Stimulated activated CD8-positive, alpha-beta memory T cell treated with anti-CD3 and anti-CD28 coated beads, Interleukin-15, amount 100 ng/mL, for 4 hours (primary cell): ENCODE data around the gene HES7.
A peak's percentile ranks its signal among the peaks of the same experiment; 100 is the strongest.
"Not testable (repeated sequence)": the region's sequence is repeated elsewhere in the genome, so short reads cannot be mapped to it uniquely, and the experiment has no call there.

Experiments
- DNase-seq, 2 donors: peaks; one replicate each; pipeline ENCODE4 v3.0.0-alpha.2; 2020; ENCODE audit warnings: low read depth in 2 of 2

The HES7 gene

DNA sequence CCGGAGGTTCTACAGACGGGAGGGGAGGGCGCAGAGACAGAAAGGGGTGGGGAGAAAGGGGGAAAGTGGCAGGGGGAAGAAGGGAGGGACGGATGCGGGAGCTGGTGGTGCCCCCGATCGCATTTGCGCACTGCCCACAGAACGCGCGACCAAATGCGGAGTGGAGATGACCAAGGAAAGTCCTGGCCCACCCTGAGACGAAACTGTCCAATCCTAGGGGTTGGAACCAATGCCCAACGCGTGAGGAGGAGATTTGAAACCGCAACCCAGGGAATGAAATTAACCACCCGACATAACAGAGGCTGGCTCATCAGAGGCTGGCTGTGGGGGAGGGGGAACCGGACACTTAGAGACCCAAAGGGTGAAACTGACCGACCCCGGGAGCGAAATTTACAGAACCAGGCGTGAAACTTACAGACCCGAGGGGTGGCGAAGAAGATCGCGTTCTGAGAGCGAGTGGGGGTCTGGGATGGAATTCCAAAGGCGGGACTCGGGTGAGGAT is 1.4 kb downstream of the HES7 start:
- DNase-seq: no peak

DNA sequence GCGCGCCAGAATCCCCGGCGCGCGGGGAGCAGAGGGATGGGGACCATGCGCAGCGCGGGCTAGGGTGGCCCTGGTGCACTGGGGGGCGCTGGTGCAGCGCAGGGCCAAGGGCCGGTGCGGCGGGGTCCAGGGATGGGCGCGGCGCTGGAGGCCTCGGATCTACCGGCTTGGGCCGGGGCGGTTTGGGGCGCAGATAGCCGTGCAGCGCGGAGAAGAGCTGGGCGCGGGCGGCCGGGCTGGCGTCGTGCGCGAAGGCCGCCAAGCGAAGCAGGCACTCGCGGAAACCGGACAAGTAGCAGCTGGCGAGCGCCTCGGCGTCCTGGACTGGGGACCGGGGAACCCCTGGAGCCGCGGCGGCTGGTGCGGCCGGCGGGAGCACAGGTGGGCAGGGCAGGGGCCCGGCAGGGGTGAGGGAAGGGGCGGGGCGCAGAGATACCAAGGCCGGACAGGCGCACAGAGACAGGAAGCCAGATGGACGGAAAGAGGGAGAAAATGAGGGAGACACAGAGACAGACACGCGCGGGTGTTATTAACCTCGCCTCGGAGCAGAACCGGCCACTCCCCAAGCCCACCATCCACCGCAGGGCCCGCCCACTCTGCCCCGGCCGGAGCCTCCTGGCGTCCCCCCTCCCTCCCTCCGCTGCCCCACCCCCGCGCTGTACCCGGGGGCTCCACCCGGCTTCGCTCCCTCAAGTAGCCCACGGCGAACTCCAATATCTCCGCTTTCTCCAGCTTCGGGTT is 2.1 kb downstream of the HES7 start:
- DNase-seq: no peak

DNA sequence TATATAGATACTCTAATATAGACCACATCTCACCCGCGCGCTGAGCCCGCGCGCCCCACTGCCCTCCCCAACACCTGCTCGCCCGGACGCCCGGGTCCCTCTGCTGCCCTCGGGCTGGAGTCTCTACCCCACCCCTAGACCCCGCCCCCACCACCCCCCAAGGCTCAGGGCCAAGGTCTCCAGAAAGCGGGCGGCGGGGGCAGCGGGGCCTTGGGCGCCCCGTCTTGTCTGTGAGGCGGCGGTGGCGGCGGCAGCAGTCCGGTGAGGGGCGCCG is 2.6 kb downstream of the HES7 start:
- no peak for DNase-seq

GRCh38 chr17:8120520-8121406 is 3.1 kb downstream of the HES7 start:
- DNase-seq: peak in 1 of 2 donors; percentile 43

DNA sequence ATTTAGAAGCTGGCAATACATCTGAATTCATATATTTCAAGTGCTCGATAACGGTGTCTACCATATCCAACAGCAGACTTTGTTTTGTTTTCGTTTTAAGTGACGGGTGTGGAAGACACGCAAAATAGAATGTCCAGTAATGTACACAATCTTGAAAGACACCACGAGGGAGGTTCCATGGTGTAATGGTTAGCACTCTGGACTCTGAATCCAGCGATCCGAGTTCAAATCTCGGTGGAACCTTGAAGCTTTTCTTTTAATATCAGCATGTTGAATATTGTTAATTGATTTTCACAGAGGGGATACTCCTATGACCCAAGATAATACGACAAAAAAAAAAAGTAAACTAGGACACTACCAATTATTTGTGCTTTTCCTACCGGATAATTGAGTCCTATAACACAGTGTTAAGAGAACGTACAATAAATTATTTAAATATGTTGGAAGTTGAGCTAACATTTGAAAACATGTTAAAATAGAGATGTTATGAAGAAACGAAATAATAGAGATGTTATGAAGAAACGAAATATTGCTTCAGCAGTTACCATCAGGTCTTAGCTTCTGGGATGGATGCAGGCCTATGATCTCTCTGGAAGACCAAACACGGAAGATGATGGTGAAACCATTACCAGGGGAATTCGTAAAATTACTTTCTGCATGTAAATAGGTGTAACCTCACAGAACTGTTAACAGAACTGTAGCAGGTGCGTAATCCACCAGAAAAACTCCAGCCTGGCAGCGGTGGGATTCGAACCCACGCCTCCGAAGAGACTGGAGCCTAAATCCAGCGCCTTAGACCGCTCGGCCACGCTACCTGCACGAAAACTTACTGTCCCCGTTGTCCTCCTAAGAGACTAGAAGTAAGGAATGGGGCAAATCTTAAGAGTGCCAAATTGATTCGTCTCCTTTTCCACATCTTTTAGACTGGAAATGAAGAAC is 4.1 kb downstream of the HES7 start:
- peak in 1 of 2 donors; percentile 71 for DNase-seq

- peak; percentile 67 to 73 for DNase-seq
These were observed 4.9 kb downstream of the HES7 start for GRCh38 chr17:8118769-8119580.

DNA sequence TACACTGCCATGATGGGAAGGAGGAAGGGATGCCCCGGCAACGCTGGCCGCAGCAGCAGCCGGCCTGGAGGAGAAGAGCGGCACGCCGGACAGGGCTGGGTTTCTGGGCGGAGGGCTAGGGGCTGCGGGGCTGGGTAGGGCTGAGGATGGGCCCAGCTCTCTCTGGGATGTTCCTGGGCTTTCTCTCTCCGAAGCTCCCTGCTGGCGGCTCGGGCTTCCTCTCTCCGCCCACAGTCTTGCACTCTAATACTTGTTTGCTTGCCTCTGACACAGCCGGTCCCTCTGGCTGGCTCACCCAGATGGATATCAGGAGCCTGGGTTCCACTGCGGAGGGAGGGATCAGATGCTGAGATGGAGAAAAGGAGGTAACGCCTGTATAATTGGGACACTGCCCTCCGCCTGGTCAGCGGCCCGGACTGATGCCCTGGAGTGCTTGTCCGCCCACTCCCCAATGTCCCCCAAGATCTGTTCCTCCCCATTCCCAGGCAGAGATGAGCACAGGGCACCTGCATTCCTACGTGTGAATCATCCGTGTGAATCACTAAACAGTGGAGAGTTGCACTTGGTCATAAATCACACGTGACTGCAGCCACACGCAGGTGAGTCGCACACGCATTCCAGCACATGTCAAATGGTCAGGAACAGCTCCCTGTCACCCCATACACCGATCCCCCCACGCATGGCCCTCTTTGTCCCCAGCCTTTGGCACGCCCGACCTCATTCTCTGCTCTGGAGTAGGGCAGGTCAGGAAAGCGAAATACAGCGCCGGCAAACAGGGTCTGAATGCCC is 5.7 kb downstream of the HES7 start, which contains the start of gene ALOXE3:
Gene ALOXE3, minus strand, starts transcription at position 535 of the 789 bp plus-strand sequence. Its CDS starts 524 bp downstream, at position 11.
- DNase-seq: no peak

DNA sequence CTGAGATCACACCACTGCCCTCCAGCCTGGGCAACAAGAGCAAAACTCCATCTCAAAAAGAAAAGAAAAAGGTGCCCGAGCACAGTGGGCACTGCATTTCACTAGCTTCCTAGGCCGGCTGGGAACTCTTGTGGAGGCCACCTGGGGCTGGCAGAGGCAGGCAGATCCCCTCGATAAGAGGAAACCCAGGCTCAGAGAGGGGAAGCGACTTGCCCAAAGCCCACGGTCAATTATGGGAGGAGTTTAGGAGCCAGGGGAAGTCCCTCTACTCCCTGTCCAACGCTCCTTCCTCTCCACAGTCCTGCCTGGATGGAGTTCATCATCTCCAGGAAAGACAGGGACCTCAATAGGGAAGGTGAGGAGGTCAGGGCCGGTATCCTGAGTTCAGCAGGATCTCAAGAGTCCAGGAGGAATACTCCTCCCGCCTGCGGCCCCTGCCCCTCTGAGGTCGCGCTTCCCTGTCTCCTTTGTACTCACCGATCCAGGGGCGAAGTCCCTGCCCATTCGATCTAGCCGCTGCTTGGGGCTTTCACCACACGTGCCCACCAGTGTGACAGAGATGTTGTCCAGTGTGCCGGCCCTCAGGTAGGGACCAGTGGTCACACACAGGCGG is 6.4 kb downstream of the HES7 start:
- DNase-seq: no peak

- DNase-seq: no peak
These were observed 7.1 kb downstream of the HES7 start for GRCh38 chr17:8116776-8117175.

- no peak for DNase-seq
These were observed 13.0 kb downstream of the HES7 start for GRCh38 chr17:8110907-8111306.

- no peak for DNase-seq
These were observed 13.5 kb downstream of the HES7 start for GRCh38 chr17:8110456-8110804.

- DNase-seq: peak; percentile 51 to 60
These were observed 14.0 kb downstream of the HES7 start for GRCh38 chr17:8109661-8110455.

GRCh38 chr17:8108972-8109660 is 14.8 kb downstream of the HES7 start:
- DNase-seq: no peak

DNA sequence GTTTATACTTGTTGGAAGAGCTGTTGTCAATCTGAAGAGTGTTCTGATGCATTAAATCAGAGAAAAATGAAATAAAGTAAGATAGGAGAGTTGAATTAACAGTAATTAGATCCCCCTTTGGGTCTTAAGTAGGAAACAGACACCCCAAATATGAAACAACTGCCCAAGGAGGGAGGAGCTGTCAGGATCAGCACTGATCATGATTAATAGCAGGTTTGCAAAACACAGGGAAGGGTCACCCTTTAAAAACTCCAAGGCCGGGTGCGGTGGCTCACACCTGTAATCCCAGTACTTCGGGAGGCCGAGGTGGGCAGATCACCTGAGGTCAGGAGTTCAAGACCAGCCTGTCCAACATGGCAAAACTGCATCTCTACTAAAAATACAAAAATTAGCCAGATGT is 16.9 kb downstream of the HES7 start:
- DNase-seq: not testable (repeated sequence)

GRCh38 chr17:8105957-8106398 is 17.9 kb downstream of the HES7 start:
- no peak for DNase-seq

DNA sequence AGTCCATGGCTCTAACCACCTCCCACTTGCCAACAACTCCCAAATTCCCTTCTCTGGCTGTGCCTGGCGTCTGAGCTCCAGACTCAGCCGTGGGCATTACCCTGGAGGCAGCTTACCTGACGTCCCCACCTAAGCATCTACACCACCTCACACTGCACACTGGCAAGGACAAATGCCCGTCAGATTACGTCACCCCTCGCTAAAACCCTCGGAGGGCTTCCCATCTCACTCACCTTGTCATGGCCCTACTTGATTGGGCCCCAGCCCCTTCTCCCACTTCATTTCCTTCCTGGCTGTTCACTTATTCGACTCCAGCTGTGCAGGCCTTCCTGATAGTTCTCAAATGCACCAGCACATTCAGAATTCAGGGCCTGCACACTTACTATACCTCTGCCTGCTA is 19.0 kb downstream of the HES7 start:
- no peak for DNase-seq

GRCh38 chr17:8103549-8103948 is 20.4 kb downstream of the HES7 start:
- no peak for DNase-seq

- DNase-seq: no peak
These were observed 22.2 kb downstream of the HES7 start for GRCh38 chr17:8101721-8102120.
